ENCODE data around the gene PROS1.

- TF ChIP-seq CTCF (optimal IDR thresholded peaks at IDR 0.05 in 1 of 3, IDR thresholded peaks at IDR 0.05 in 1 of 3, conservative IDR thresholded peaks at IDR 0.05 in 1 of 3; ENCODE audit: extremely low read depth in 1 of 3, insufficient read depth in 2 of 3, low read length in 3 of 3) (no peak), EZH2 (IDR thresholded peaks at IDR 0.05; ENCODE audit: low read length) (no peak)
Measured at GRCh38 chr3:93930041-93930440, 43.7 kb downstream of the PROS1 start.
